ENCODE data around the gene NINJ2. TPM values are rescaled to one million over a fixed set of nuclear protein-coding genes. Genes with fewer than 3 reads are reported as not detected.

NINJ2 gene
- polyA plus RNA-seq, 1 of the 3 experiments (the other 2 are of a cell fraction), result 0.07 TPM

- 0% methylated on average over 13 of the region's 44 CpGs for WGBS (ENCODE audit: low lambda C conversion rate)
- ChIA-PET POLR2A (interaction anchor here (3.2 kb wide), 1 partner anchor 182 kb away, joined by 17 read pairs; the partner anchor contains the start of gene WNK1), CTCF (interaction anchor here (0.6 to 9.5 kb wide), 70 partner anchors 9 to 1023 kb away, joined by 3 to 136 read pairs (median 4); partner anchors contain the start of genes CCDC77, RAD52 and WNK1)
- H3K4me2 ChIP-seq, result peak overlapping the region; percentile 98
- peak overlapping the region; percentile 99 for H2AFZ ChIP-seq (ENCODE audit: low read depth)
- H3K9ac ChIP-seq, result peak overlapping the region; percentile 78
- no peaks in the 10 kb centered on the region for H3K9me2 ChIP-seq
- peaks cover 5% of the 10 kb centered on the region for H3F3A ChIP-seq (replicated peaks; ENCODE audit: insufficient read depth)
- H3K4me3 ChIP-seq (ENCODE audit: low read depth in 2 of 2, low read length in 1 of 2), result peak overlapping the region; percentile 62 to 88
- H3K9me3 ChIP-seq, result no peaks in the 10 kb centered on the region
- no peaks in the 10 kb centered on the region for H3K27me3 ChIP-seq (ENCODE audit: insufficient read depth)
- DNase-seq, result peak; percentile 98
- TF ChIP-seq JUND (IDR thresholded peaks at IDR 0.05) (no peak), FOXJ3 (CRISPR knock-in tag; IDR thresholded peaks at IDR 0.05) (no peak), FOXM1 (IDR thresholded peaks at IDR 0.05; ENCODE audit: low read depth) (no peak), TEAD4 (IDR thresholded peaks at IDR 0.05; ENCODE audit: borderline replicate concordance, insufficient read depth) (no peak), RAD21 (IDR thresholded peaks at IDR 0.05; ENCODE audit: low read length) (peak; percentile 88), MXI1 (IDR thresholded peaks at IDR 0.05; ENCODE audit: low read depth, low read length) (peak; percentile 84), USF1 (IDR thresholded peaks at IDR 0.05; ENCODE audit: borderline replicate concordance, low read depth) (no peak), TAF1 (IDR thresholded peaks at IDR 0.05; ENCODE audit: borderline replicate concordance, low read depth, low read length) (no peak), CTCF (IDR thresholded peaks at IDR 0.05) (peak; percentile 92), SMC3 (IDR thresholded peaks at IDR 0.05; ENCODE audit: low read depth, low read length) (peak; percentile 83), RCOR1 (IDR thresholded peaks at IDR 0.05; ENCODE audit: low read length) (0 out of 2 replicates have a peak, but pooled peaks have one; percentile 9), RXRA (IDR thresholded peaks at IDR 0.05; ENCODE audit: borderline replicate concordance, low read depth) (no peak), RFX5 (IDR thresholded peaks at IDR 0.05; ENCODE audit: low read length) (no peak), SIN3A (IDR thresholded peaks at IDR 0.05; ENCODE audit: borderline replicate concordance, low read depth, low read length) (peak; percentile 64; the same call in 1 of the 2 replicates), TCF12 (IDR thresholded peaks at IDR 0.05) (no peak), POLR2AphosphoS5 (IDR thresholded peaks at IDR 0.05; ENCODE audit: low read depth, low read length) (0 out of 2 replicates have a peak, but pooled peaks have one; percentile 17), EP300 (IDR thresholded peaks at IDR 0.05; ENCODE audit: borderline replicate concordance in 1 of 2, low read depth in 1 of 2, low read length in 1 of 2) (no peak)
- TF ChIP-seq, protein P1, sequence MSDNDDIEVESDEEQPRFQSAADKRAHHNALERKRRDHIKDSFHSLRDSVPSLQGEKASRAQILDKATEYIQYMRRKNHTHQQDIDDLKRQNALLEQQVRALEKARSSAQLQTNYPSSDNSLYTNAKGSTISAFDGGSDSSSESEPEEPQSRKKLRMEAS (IDR thresholded peaks at IDR 0.05; ENCODE audit: low read depth), result peak; percentile 65
- H3K4me1 ChIP-seq (ENCODE audit: control insufficient read depth in 1 of 2, insufficient read depth in 2 of 2, low read depth in 1 of 2, low read length in 1 of 2), result peaks cover 0 to 24% of the 10 kb centered on the region in 2 experiments; a peak in 2 of 4 replicates
- H3K27ac ChIP-seq (ENCODE audit: low read depth in 2 of 2, low read length in 1 of 2), result peak overlapping the region; percentile 75 to 76
- no peaks in the 10 kb centered on the region for H3K79me2 ChIP-seq (ENCODE audit: insufficient read depth)
- no peaks in the 10 kb centered on the region for H3K36me3 ChIP-seq (replicated peaks in 1 of 2; ENCODE audit: control insufficient read depth in 1 of 2, insufficient read depth in 2 of 2, low read length in 1 of 2)
- no peaks in the 10 kb centered on the region for H4K20me1 ChIP-seq (ENCODE audit: insufficient read depth)
Measured at GRCh38 chr12:569803-570434, 93.3 kb downstream of the NINJ2 start.
